ENCODE results near the gene WFDC6.

DNA sequence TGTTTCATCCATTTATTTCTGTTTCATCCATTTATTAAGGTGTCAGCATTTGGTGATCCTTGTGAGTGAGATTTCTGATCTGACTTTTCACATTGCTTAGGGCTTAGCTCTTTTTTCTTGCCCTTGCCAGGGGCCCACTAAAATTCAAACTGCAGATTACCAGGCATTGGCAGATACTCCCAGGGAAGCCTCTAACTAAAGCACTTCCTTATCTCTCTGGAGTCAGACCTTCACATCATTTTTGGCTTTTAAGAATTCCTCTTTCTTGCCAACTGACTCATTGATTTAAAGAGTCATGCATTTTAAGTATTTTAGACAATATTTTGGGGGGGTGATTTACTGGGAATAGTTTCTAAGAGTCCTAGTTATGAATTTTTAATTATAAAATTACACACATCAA, 42.4 kb upstream of the WFDC6 start:
- TF ChIP-seq, protein P1, sequence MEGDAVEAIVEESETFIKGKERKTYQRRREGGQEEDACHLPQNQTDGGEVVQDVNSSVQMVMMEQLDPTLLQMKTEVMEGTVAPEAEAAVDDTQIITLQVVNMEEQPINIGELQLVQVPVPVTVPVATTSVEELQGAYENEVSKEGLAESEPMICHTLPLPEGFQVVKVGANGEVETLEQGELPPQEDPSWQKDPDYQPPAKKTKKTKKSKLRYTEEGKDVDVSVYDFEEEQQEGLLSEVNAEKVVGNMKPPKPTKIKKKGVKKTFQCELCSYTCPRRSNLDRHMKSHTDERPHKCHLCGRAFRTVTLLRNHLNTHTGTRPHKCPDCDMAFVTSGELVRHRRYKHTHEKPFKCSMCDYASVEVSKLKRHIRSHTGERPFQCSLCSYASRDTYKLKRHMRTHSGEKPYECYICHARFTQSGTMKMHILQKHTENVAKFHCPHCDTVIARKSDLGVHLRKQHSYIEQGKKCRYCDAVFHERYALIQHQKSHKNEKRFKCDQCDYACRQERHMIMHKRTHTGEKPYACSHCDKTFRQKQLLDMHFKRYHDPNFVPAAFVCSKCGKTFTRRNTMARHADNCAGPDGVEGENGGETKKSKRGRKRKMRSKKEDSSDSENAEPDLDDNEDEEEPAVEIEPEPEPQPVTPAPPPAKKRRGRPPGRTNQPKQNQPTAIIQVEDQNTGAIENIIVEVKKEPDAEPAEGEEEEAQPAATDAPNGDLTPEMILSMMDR (IDR thresholded peaks at IDR 0.05) = no peak
- no peak for TF ChIP-seq POLR2A (IDR thresholded peaks at IDR 0.05)
